Right hindlimb (tissue), 1 donor: ENCODE data around the gene MARK4.
"Not testable (repeated sequence)": the region's sequence is repeated elsewhere in the genome, so short reads cannot be mapped to it uniquely, and the experiment has no call there.

Experiments used
- DNase-seq: peaks from one replicate; pipeline ENCODE4 v3.0.0-alpha.2; 2018

The MARK4 gene

DNA sequence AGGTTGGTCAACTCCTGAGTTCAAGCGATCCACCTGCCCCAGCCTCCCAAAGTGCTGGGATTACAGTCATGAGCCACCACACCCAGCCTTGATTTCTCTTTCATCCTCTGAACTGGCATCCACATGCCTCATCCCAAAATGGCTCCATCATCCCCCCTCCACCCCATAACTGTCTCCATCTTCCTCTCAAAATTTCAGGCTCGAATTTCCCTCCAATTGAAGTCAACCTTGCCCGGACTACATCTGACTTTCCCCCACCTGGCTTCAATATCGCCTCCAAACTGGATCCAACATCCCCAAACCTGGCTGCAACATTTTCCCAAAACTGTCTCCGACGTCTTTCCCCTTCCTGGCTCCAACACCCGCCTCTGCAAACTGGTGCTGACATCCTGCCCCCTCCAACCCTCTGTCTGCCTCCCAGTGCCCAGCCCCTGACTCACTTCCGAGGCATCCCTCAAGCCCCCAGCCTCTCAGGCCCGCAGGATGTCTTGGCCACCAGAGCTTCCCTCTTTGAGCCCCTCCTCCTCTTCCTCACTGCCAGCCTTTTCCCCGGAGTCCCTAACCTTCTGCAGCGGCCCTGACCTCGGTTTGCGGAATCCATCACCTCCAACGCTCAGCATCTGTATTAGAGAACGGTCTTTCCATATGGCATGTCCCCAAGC, 6.8 kb upstream of the MARK4 start:
- no peak for DNase-seq

DNA sequence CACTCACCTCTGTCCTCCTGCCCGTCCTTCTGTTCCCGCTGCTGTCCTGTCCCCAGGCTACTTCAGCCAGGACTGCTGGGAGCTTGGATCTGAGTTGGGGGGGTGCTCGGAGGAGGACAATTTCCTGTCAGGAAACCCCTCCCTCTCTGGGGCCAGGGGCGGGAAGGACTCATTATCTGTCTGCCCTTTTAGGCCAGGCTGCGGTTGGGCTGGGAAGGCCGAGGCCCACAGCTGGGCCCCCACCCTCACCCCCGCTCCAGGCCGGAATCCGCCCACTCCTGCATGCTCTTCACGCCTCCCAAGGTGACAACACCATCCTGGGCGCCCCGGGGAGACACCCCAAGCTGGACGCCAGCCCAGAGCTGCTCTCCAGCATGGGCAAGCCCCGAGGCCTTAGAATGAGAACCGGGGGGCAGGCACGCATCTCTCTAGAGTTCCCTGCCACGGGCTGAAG, 5.7 kb upstream of the MARK4 start, which contains the start of gene EXOC3L2:
EXOC3L2 (minus strand) TSS at position 74 of the 454 bp plus-strand sequence. CDS start 6,362 bp downstream, outside the sequence.
- peak; percentile 54 for DNase-seq

- DNase-seq, result no peak
Measured at GRCh38 chr19:45245826-45246225, 5.2 kb upstream of the MARK4 start.

DNA sequence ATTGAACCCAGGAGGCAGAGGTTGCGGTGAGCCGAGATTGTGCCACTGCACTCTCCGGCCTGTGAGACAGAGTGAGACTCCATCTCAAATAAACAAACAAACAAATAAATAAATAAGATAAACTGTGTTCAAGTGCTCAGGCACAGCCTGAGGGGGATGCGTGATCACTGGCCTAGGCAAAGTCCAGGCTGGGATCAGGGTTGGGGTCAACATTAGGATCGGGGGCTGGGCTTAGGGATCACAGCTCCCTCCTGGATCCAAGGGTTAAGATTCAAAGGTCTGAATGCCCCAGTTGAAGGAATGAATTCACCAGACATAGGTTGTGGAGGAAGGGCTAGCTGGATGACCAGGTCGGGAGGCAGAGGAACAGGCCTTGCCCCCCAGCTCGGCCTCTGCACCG, 3.9 kb upstream of the MARK4 start:
- no peak for DNase-seq

DNA sequence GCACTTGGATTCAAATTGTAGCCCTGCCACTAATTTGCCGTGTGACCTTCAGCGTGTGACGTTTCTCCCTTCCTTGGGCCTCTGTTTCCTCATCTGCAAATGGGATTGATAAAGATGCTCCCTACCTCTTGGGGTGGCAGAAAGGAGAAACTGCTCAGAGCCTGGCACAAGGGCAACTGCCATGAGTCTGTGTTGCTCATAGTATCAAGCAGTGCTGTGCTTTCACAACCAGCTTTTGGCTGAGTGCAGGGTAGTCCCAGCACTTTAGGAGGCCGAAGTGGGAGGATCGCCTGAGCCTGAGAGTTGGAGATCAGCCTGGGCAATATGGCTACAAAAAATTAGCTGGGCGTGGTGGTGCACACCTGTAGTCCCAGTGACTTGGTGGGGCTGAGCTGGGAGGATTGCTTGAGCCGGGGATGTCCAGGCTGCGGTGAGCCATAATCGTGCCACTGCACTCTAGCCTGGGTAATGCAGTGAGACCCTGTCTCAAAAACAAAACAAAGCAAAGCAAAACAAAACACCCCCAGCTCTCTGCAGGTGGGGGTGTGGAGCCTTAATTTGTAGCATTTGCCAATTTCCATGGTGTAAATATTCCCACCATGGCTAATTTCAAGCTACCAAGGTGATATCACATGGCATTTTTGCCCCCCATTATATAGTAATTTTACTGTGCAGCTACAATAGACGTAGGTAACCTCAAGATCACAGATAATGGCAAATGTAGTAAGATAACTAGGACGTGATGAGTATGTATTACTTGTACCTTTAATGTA, 1.6 kb upstream of the MARK4 start:
- DNase-seq, result no peak

GRCh38 chr19:45250216-45250831, 747 bp upstream of the MARK4 start:
- DNase-seq, result no peak

DNA sequence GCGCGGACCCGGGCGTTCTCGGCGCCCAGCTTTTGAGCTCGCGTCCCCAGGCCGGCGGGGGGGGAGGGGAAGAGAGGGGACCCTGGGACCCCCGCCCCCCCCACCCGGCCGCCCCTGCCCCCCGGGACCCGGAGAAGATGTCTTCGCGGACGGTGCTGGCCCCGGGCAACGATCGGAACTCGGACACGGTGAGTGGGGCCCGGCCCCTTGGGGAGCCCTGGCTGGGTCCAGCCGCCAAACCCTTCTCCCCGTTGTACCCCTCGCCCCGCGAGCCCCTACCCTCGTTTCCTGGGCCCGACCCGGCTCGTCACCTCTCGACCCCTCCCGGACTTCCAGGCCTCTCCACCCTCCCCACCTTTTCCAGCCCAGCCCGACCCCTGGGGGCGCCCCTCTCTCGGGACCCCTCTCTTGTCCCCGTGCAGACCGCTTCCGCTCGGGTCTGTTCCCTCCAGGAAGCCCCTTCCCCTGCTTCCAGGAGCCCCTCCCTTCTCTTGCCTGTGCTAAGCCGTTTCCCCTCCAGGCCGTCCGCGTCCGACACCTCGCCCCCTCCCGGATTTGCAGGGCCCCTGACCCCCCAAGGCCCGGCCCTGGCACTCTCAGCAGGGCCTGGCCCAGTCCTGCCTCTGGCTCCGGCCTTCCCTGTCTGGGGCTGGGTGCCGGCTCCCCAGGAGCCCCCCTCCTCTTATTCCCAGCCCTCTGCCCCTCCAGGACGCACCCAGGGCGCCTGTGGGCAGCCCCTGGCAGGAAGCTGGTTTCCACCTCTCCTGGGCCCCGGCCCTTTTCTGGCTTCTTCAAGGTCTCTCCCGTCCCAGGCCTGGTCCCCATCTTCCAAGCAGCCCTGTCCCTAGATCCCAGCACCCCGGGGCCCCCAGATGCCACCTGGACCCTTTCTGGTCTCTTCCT, 632 bp downstream of the MARK4 start:
- peak; percentile 51 for DNase-seq

- DNase-seq, result no peak
Measured at GRCh38 chr19:45253396-45254027, 2.4 kb downstream of the MARK4 start.

DNA sequence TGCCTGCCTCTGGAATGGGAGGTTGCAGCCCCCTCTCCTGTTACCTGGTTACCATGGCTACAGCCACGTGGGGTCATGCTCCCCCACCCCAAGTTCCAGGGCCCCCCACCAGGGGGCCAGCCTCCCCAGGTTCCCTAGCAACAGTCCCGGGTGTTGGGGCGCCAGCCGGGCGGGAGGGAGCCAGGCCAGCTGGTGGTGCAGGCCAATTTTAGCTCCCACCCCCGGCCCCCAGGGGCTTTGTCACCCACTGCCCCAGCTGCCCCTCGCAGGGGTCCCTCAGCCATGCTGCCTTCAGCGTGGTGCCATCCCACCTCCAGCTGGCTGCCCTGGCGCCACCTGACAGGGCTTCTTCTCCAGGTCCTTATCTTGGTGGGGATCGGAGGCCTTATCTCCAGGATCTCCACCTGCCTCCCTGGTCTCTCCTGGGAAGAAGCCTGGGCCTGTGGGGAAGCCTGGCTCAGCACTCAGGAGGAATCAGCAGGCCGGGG, 3.0 kb downstream of the MARK4 start:
- DNase-seq, result no peak

DNA sequence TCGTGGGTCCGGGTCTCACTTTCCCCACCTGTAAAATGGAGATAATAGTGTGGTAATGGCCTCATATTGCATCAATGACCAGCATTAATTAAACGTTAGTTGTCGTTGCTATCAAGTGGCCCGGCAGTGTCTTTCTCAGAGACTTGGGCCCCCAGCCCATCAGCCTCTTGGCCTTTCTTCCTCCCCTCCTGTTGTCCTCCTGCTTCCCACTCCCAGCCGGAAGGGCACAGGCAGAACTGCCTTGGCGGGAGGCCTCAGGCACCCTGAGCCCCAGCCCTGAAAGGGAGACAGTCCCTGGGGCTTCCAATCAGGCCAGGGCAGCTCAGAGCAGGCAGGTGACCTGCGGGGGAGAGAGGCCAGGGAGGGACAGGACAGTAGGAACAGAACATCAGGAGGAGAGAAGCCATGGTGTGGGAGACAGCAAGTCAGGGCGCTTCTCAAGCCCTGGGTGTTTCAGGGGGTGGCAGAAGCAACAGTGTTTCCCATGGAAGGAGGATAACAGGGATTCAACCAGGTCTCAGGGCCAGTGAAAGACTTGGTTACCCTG, 4.6 kb downstream of the MARK4 start:
- no peak for DNase-seq

DNA sequence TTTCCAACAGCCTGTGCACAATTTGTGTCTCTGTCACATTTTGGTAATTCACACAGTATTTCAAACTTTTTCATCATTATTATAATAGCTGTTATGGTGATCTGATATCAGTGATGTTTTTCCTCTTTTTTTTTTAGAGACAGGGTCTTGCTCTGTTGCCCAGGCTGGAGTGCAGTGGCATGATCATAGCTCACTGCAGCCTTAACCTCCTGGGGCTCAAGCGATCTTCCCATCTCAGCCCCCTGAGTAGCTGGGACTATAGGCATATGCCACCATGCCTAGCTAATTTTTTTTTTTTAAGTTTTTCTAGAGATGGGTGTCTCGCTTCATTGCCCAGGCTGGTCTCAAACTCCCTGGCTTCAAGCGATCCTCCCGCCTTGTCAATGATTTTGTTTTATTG, 5.8 kb downstream of the MARK4 start:
- DNase-seq, result no peak

- DNase-seq, result no peak
Measured at GRCh38 chr19:45258862-45259261, 7.8 kb downstream of the MARK4 start.

DNA sequence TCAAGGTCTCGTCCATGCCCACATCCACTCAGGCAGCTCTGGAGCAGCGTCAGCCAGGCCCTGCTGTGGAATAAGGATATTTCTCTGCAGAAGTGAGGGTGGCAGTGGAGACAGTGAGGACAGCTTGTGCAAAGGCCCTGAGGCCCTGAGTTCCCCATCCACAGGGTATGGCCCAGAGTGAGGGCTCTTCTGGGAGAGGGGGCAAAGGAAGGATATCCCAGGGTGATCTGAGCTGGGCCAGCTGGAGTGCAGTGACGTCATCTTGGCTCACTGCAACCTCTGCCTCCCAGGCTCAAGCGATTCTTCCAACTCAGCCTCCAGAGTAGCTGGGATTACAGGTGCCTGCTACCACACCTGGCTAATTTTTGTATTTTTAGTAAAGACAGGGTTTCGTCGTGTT, 11.5 kb downstream of the MARK4 start:
- no peak for DNase-seq

DNA sequence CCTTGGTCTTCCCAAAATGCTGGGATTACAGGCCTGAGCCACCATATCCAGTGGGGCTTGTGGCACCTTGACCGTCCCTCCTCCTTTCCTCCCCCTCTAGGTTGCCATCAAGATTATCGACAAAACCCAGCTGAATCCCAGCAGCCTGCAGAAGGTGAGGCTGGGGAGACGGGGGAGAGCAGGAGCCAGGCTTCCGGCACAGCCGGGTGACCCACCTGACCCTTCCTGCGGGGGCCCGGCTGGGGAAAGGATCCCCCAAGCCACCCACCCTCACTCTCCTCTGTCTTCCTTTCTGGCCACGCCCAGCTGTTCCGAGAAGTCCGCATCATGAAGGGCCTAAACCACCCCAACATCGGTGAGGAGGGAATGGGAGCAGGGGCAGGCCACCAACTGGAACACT, 11.9 kb downstream of the MARK4 start:
- DNase-seq, result no peak

DNA sequence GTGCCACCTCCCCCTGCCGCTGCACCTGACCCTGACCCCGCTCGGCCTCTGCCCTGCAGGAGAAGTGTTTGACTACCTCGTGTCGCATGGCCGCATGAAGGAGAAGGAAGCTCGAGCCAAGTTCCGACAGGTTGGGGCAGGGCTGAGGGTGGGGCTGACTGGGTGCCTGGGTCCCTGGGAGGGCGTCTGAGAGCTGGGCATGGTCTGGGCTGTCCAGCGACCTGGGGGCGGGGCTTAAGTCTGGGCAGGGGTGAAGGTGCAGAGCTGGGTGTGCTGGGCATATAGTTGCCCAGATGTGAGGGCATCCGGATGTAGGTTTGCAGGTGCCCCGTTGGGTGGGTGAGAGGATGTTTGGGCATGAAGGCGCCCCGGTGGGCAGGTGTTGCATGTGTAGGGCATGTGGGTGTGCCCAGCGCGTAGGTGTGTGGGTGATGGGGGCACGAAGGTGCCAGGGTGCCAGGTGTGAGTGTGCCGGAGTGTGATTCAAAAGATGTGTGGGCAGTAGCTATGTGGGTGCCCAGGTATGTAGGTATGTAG, 13.8 kb downstream of the MARK4 start:
- no peak for DNase-seq

- DNase-seq, result no peak
Measured at GRCh38 chr19:45265375-45265774, 14.3 kb downstream of the MARK4 start.

- DNase-seq, result no peak
Measured at GRCh38 chr19:45267296-45267695, 16.2 kb downstream of the MARK4 start.

DNA sequence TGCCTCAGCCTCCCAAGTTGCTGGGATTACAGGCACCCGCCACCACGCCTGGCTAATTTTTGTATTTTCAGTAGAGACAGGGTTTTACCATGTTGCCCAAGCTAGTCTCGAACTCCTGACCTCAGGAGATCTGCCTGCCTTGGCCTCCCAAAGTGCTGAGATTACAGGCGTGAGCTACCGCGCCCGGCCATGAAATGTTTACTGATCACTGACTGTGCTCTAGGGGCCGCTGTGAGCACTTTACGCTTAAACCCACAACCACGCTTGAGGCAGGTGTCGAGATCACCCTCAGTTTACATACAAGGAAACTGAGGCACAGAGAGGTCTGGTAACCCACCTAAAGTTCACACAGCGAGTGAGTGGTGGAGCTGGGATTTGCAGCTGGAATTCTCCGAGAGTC, 18.9 kb downstream of the MARK4 start:
- DNase-seq, result not testable (repeated sequence)

- no peak for DNase-seq
Measured at GRCh38 chr19:45271098-45271734, 20.1 kb downstream of the MARK4 start.

- DNase-seq, result no peak
Measured at GRCh38 chr19:45271735-45272108, 20.7 kb downstream of the MARK4 start.

- DNase-seq, result no peak
Measured at GRCh38 chr19:45273521-45273855, 22.4 kb downstream of the MARK4 start.
